Left renal cortex interstitium (tissue), 4 donors: ENCODE data around the gene LMX1A. TPM values are rescaled to one million over a fixed set of nuclear protein-coding genes. Genes with fewer than 3 reads are reported as not detected.
A peak's percentile ranks its signal among the peaks of the same experiment; 100 is the strongest.

Experiments
- DNase-seq, 4 donors: peaks; one replicate each; pipeline ENCODE4 v3.0.0-alpha.2; 2013; ENCODE audit warnings: low read depth in 4 of 4, low spot score in 2 of 4, missing footprints in 1 of 4
- polyA plus RNA-seq, 4 donors: library from polyadenylated mRNA; unstranded; fragments of 120-200 nt; gene quantifications; one replicate each; pipeline ENCODE4 v1.2.1, GENCODE V29; 2013; ENCODE audit not compliant: insufficient read length in 4 of 4

Gene LMX1A
- polyA plus RNA-seq, 4 donors = not detected

- DNase-seq = no peak
These were observed 130.2 kb downstream of the LMX1A start for GRCh38 chr1:165226326-165226725.

GRCh38 chr1:165225650-165226049, 130.9 kb downstream of the LMX1A start:
- DNase-seq = no peak

GRCh38 chr1:165225062-165225461, 131.5 kb downstream of the LMX1A start:
- no peak for DNase-seq

GRCh38 chr1:165224504-165224903, 132.0 kb downstream of the LMX1A start:
- DNase-seq = no peak

GRCh38 chr1:165222580-165222979, 133.9 kb downstream of the LMX1A start:
- no peak for DNase-seq

- peak in 1 of 4 donors; percentile 50 for DNase-seq
These were observed 137.8 kb downstream of the LMX1A start for GRCh38 chr1:165218731-165219130.

- DNase-seq = no peak
These were observed 138.6 kb downstream of the LMX1A start for GRCh38 chr1:165217958-165218357.

GRCh38 chr1:165216254-165216653, 140.3 kb downstream of the LMX1A start:
- no peak for DNase-seq

- no peak for DNase-seq
These were observed 140.8 kb downstream of the LMX1A start for GRCh38 chr1:165215676-165216075.

- no peak for DNase-seq
These were observed 144.3 kb downstream of the LMX1A start for GRCh38 chr1:165212229-165212628.

- DNase-seq = no peak
These were observed 148.5 kb downstream of the LMX1A start for GRCh38 chr1:165207853-165208515.

- DNase-seq = no peak
These were observed 151.4 kb downstream of the LMX1A start for GRCh38 chr1:165205145-165205544.

GRCh38 chr1:165204548-165204947, 152.0 kb downstream of the LMX1A start:
- no peak for DNase-seq

GRCh38 chr1:165191087-165191486, 165.4 kb downstream of the LMX1A start:
- no peak for DNase-seq

- no peak for DNase-seq
These were observed 166.6 kb downstream of the LMX1A start for GRCh38 chr1:165189913-165190312.

- no peak for DNase-seq
These were observed 167.5 kb downstream of the LMX1A start for GRCh38 chr1:165189011-165189410.

- no peak for DNase-seq
These were observed 169.2 kb downstream of the LMX1A start for GRCh38 chr1:165187031-165188009.

- DNase-seq = no peak
These were observed 171.2 kb downstream of the LMX1A start for GRCh38 chr1:165185161-165185889.

- no peak for DNase-seq
These were observed 173.5 kb downstream of the LMX1A start for GRCh38 chr1:165182975-165183374.

- DNase-seq = no peak
These were observed 177.2 kb downstream of the LMX1A start for GRCh38 chr1:165179306-165179705.

GRCh38 chr1:165174491-165174890, 182.0 kb downstream of the LMX1A start:
- DNase-seq = no peak
